Large intestine (tissue), 3 donors: ENCODE results near the gene GAP43. TPM values are rescaled to one million over a fixed set of nuclear protein-coding genes. Genes with fewer than 3 reads are reported as not detected.
"Not testable (repeated sequence)": the region's sequence is repeated elsewhere in the genome, so short reads cannot be mapped to it uniquely, and the experiment has no call there.

Experiments used
- DNase-seq, 2 donors: peaks; one replicate each; pipeline versions ENCODE4 v3.0.0 to v3.0.0-alpha.2; 2013
- H3K27ac ChIP-seq: one replicate; pipeline ENCODE4 v1.5.1; 2013; ENCODE audit warnings: low read length
- H3K27me3 ChIP-seq: 2 replicates; pipeline ENCODE4 v1.6.1; 2013; ENCODE audit warnings: low read length; ENCODE audit not compliant: control insufficient read depth, insufficient read depth
- H3K36me3 ChIP-seq: 2 replicates; pipeline ENCODE4 v1.6.1; 2013; ENCODE audit warnings: low read length; ENCODE audit not compliant: control insufficient read depth, insufficient read depth
- H3K4me1 ChIP-seq: one replicate; pipeline ENCODE4 v1.6.1; 2013; ENCODE audit warnings: low read length; ENCODE audit not compliant: control insufficient read depth, insufficient read depth
- H3K4me3 ChIP-seq: one replicate; pipeline ENCODE4 v1.5.1; 2013; ENCODE audit warnings: low read length
- H3K9me3 ChIP-seq: one replicate; pipeline ENCODE4 v1.6.1; 2013; ENCODE audit warnings: mild to moderate bottlenecking, low read depth, low read length, moderate library complexity; ENCODE audit not compliant: control insufficient read depth
- WGBS: methylation state at CpG from one replicate; pipeline ENCODE4 v1.1.5; 2013; ENCODE audit warnings: low lambda C conversion rate; ENCODE audit not compliant: insufficient coverage; 5-methylcytosine and 5-hydroxymethylcytosine counted together
- polyA plus RNA-seq: library from polyadenylated mRNA; unstranded; fragments of 120-200 nt; gene quantifications from one replicate; pipeline ENCODE4 v1.2.1, GENCODE V29; 2013

GAP43 gene
- polyA plus RNA-seq, 1 donor = 39.3 TPM

DNA sequence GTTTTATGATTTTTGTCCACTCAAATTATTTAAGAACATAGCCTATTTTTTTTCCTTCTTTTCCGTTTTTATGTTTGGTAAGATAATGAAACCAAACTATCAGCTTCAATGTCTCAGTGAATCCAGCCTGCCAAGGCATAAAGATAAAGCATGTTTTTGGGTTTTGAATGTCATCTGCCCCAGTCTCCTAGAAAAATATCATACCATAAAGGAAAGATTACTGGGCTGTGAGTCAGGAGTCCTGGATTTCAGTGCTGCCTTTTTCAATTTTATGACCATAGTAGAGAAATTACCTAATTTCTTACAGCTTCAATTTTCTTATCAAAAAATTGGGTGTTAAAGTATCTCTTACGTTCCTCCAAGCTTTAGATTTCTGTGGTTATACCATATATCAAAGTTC is 87.5 kb downstream of the GAP43 start:
- Histone ChIP-seq H3K4me1 (no peaks in the 10 kb centered on the region), H3K27ac (no peak overlapping the region), H3K4me3 (no peak overlapping the region), H3K9me3 (no peaks in the 10 kb centered on the region), H3K36me3 (no peaks in the 10 kb centered on the region), H3K27me3 (no peaks in the 10 kb centered on the region)
- WGBS = 40% methylated on average over 1 of the region's 2 CpGs
- no peak for DNase-seq

DNA sequence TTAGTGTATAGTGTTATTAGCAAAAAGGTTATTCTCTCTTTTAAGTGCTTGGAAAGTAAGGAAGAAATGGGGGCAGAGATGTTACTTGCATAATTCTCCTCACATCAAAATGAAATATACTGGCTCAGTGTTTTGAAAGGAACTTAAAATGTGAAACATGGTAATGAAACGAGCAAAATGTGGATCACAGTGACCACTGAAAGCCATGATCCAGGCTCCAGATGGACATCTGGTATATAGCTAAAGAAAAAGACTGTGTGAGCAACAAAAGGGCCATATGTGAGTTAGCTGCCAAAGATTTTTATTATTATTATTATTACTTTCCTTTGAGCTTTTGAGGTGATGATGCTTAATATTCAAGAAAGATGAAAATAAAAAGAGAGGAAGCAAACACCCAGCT is 89.6 kb downstream of the GAP43 start:
- Histone ChIP-seq H3K36me3 (no peaks in the 10 kb centered on the region), H3K4me3 (no peak overlapping the region), H3K27me3 (no peaks in the 10 kb centered on the region), H3K4me1 (no peaks in the 10 kb centered on the region), H3K27ac (no peak overlapping the region), H3K9me3 (no peaks in the 10 kb centered on the region)
- WGBS = no CpG with 5 or more reads among the region's 1 CpG
- no peak for DNase-seq

DNA sequence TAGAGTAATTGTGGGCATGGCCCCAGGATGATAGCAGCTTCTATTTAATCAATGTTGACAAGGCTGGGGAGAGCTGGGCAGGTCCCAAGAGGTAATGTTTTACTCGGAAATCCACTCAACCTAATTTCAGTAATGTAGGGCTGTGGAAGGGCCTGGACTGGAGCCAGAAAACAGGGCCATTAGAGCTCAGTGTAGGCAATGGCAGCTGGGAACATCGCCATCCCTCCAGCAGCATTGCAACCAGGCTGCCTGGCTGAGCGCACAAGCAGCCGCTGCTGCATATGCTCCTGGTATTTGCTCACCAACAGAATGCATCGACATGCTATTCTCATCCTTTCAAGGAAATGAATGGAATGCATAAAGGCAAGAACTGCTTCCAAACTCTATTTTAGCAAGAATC is 90.0 kb downstream of the GAP43 start:
- DNase-seq = peak; percentile 6 to 8
- Histone ChIP-seq H3K27ac (no peak overlapping the region), H3K4me1 (no peaks in the 10 kb centered on the region), H3K4me3 (no peak overlapping the region), H3K36me3 (no peaks in the 10 kb centered on the region), H3K27me3 (no peaks in the 10 kb centered on the region), H3K9me3 (no peaks in the 10 kb centered on the region)
- no CpG with 5 or more reads among the region's 5 CpGs for WGBS

DNA sequence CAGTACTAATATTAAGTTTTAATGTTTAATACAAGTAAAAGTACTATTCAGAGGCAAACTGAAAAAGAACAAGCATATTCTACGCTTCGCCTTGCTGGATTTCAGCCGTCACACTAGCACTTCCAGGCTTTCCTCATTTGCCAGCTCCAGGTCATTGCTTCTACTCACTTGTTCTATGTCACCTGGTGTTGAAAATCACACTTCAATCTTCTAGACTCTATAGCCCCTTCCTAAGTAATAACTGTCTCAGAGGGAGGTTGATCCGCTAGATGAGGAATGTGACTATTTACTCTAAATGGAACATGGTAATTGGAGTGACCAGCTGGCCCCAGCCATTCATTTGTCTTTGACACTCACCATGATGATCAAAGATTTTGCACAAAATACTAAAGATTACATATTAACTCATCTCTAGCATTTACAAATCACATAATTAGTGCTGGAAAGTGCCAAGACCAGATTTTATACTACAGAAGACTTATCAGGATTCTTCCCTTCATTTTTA is 92.0 kb downstream of the GAP43 start:
- H3K4me1 ChIP-seq = no peaks in the 10 kb centered on the region
- DNase-seq = no peak
- H3K4me3 ChIP-seq = no peak overlapping the region
- no peaks in the 10 kb centered on the region for H3K9me3 ChIP-seq
- WGBS = 100% methylated on average over 3 of the region's 4 CpGs
- no peaks in the 10 kb centered on the region for H3K36me3 ChIP-seq
- H3K27me3 ChIP-seq = no peaks in the 10 kb centered on the region
- no peak overlapping the region for H3K27ac ChIP-seq

DNA sequence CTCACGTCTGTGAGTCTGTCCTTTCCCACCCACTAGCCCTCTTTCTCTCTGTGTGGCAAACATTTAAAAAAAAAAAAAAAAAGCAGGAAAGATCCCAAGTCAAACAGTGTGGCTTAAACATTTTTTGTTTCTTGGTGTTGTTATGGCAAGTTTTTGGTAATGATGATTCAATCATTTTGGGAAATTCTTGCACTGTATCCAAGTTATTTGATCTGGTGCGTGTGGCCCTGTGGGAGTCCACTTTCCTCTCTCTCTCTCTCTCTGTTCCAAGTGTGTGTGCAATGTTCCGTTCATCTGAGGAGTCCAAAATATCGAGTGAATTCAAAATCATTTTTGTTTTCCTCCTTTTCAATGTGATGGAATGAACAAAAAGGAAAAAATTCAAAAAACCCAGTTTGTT is 97.7 kb downstream of the GAP43 start:
- 86% methylated on average over 4 of the region's 4 CpGs for WGBS
- Histone ChIP-seq H3K4me3 (no peak overlapping the region), H3K27ac (no peak overlapping the region), H3K9me3 (no peaks in the 10 kb centered on the region), H3K27me3 (no peaks in the 10 kb centered on the region), H3K36me3 (no peaks in the 10 kb centered on the region), H3K4me1 (no peaks in the 10 kb centered on the region)
- DNase-seq = no peak

DNA sequence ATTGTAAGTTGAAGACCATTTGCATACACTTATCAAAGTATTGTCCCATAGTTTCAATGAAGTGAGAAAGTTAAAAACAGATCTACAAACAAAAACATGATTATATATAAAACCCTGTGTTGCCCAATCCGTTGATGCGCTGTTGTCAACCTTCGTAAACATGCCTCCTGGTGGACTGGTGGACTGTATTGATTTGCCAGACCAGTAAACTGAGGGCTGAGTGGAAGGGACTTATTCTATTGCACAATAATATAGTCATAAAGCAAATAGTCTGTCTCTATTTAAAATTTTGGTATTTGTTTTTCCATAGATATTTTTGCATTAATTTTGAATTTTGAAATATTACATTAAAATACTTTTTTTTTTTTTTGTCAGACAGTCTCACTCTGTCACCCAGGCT is 102.5 kb downstream of the GAP43 start:
- no peaks in the 10 kb centered on the region for H3K27me3 ChIP-seq
- no peak for DNase-seq
- no peaks in the 10 kb centered on the region for H3K9me3 ChIP-seq
- no peak overlapping the region for H3K4me3 ChIP-seq
- H3K36me3 ChIP-seq = no peaks in the 10 kb centered on the region
- no peak overlapping the region for H3K27ac ChIP-seq
- no CpG with 5 or more reads among the region's 3 CpGs for WGBS
- H3K4me1 ChIP-seq = no peaks in the 10 kb centered on the region

DNA sequence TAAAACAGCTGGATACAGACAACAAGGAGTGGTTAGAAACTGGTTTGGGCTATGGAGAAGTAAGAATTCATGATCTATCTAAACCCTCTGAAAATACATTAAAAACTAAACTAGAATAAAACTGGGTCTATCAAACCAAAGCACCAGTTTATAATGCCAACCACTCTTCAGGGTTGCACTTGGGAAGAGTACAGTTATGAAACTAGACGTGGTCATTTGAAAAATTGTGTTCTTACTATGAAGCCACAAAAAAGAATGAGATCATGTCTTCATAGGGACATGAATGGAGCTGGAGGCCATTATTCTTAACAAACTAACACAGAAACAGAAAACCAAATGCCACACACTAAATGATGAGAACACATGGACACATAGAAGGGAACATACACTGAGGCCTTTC is 103.8 kb downstream of the GAP43 start:
- no peak overlapping the region for H3K4me3 ChIP-seq
- H3K9me3 ChIP-seq = no peaks in the 10 kb centered on the region
- DNase-seq = no peak
- no peaks in the 10 kb centered on the region for H3K36me3 ChIP-seq
- no peak overlapping the region for H3K27ac ChIP-seq
- H3K4me1 ChIP-seq = no peaks in the 10 kb centered on the region
- H3K27me3 ChIP-seq = no peaks in the 10 kb centered on the region
- WGBS = 100% methylated on average over 1 of the region's 1 CpG

DNA sequence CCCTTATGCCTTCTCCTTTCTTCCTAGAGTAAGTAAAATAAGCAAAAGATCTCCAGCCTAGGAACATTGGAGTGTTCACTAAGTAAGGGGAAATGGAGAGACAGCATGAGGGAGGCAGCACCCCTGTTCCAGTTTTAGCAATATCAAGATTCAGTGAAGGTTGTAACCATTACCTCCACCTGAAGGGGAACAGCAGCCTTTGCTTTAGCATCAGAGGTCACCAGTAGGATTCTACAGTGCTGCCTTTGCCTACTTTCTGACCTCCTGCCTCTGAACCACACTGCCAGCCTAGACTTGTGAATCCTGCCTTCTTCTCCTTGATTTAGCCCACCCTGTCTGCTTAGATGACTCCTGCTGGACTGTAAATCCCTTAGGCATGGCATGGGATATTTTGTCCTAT is 104.7 kb downstream of the GAP43 start:
- Histone ChIP-seq H3K9me3 (no peaks in the 10 kb centered on the region), H3K36me3 (no peaks in the 10 kb centered on the region), H3K4me3 (no peak overlapping the region), H3K4me1 (no peaks in the 10 kb centered on the region), H3K27me3 (no peaks in the 10 kb centered on the region), H3K27ac (no peak overlapping the region)
- no peak for DNase-seq

DNA sequence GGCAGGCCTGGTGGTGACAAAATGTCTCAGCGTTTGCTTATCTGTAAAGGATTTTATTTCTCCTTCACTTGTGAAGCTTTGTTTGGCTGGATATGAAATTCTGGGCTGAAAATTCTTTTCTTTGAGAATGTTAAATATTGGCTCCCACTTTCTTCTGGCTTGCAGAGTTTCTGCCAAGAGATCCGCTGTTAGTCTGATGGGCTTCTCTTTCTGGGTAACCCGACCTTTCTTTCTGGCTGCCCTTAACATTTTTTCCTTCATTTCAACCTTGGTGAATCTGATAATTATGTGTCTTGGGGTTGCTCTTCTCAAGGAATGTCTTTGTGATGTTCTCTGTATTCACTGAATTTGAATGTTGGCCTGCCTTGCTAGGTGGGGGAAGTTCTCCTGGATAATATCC is 113.0 kb downstream of the GAP43 start:
- not testable (repeated sequence) for H3K27me3 ChIP-seq, H3K4me3 ChIP-seq

DNA sequence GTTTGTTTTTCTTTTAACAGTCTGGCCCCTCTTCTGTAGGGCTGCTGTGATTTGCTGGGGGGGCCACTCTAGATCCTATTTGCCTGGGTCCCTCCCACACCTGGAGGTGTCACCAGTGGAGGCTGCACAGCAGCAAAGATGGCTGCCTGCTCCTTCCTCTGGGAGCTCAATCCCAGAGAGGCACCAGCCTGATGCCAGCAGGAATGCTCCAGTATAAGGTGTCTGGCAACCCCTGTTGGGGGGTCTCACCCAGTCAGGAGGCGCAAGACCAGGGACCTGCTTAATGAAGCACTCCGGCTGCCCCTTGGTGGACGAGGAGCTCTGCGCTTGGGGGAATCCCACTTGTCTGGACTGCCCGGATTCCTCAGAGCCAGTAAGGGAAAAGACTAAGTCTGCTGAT is 118.3 kb downstream of the GAP43 start:
- Histone ChIP-seq H3K4me1 (no peaks in the 10 kb centered on the region), H3K27ac (no peak overlapping the region), H3K36me3 (no peaks in the 10 kb centered on the region), H3K27me3 (no peaks in the 10 kb centered on the region), H3K4me3 (no peak overlapping the region), H3K9me3 (no peaks in the 10 kb centered on the region)
- no CpG with 5 or more reads among the region's 5 CpGs for WGBS
- no peak for DNase-seq

More for the DNA sequence above, 113.0 kb downstream of the GAP43 start:
- not testable (repeated sequence) for H3K36me3 ChIP-seq, H3K27ac ChIP-seq, H3K9me3 ChIP-seq, DNase-seq, H3K4me1 ChIP-seq
- WGBS = no CpG with 5 or more reads among the region's 3 CpGs

DNA sequence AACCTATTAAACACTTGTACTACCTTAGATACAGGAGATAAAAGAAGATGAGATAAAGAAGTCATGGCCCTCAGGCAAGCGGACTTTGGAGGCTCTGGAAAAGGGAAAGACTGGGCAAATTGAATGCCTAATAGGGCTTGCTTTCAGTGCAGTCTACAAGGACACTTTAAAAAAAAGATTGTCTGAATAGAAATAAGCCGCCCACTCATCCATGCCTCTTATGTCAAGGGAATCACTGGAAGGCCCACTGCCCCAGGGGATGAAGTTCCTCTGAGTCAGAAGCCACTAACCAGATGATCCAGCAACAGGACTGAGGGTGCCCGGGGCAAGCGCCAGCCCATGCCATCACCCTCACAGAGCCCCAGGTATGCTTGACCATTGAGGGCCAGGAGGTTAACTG is 121.2 kb downstream of the GAP43 start:
- not testable (repeated sequence) for H3K36me3 ChIP-seq, H3K9me3 ChIP-seq, H3K27ac ChIP-seq, DNase-seq, H3K4me3 ChIP-seq, H3K27me3 ChIP-seq, H3K4me1 ChIP-seq
- no CpG with 5 or more reads among the region's 4 CpGs for WGBS
